KOPT-K1 (cell line): ENCODE measurements around the gene OTOF.

Experiments
- H3K27ac ChIP-seq: fragments of 200-600 bp; sonication (generic); 2 replicates; pipeline ENCODE4 v1.5.1; 2016; ENCODE audit warnings: antibody characterized with exemption, mild to moderate bottlenecking, low read depth, low read length; ENCODE audit not compliant: poor library complexity, severe bottlenecking
- H3K36me3 ChIP-seq: fragments of 200-600 bp; sonication (generic); 2 replicates; pipeline ENCODE4 v1.5.1; 2017; ENCODE audit warnings: antibody characterized with exemption, mild to moderate bottlenecking, low read length, moderate library complexity; ENCODE audit not compliant: insufficient read depth
- H3K9me3 ChIP-seq: fragments of 200-600 bp; sonication (generic); 2 replicates; pipeline ENCODE4 v1.5.1; 2017; ENCODE audit warnings: antibody characterized with exemption, low read length, mild to moderate bottlenecking; ENCODE audit not compliant: insufficient read depth, poor library complexity, severe bottlenecking

The OTOF gene

GRCh38 chr2:26510344-26510973 is 32.5 kb upstream of the OTOF start:
- Histone ChIP-seq H3K27ac (no peak overlapping the region), H3K36me3 (no peaks in the 10 kb centered on the region), H3K9me3 (no peaks in the 10 kb centered on the region)

- Histone ChIP-seq H3K27ac (no peak overlapping the region), H3K9me3 (no peaks in the 10 kb centered on the region), H3K36me3 (no peaks in the 10 kb centered on the region)
Observed at GRCh38 chr2:26509141-26509540, 31.2 kb upstream of the OTOF start.

- no peaks in the 10 kb centered on the region for H3K36me3 ChIP-seq
- no peak overlapping the region for H3K27ac ChIP-seq
- no peaks in the 10 kb centered on the region for H3K9me3 ChIP-seq
Observed at GRCh38 chr2:26507932-26508331, 30.0 kb upstream of the OTOF start.

DNA sequence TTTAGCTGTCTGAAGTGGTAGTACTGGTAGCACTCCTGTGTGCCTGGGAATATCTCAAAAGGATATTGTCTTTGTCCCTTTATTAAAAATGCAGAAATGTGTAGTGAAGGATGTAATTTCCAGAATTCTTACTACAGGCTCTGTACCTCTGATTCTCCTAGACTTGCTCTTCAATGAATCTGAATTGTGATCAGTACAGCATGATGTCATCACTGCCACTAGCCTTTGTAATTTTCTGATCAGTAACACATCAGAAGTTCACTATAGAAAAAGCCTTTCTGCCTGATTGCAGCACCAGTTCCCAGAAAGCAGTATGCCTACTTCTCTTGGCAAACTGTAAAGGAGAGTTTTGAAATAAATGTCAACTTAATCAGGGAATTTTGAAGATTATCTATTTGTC is 29.2 kb upstream of the OTOF start:
- Histone ChIP-seq H3K36me3 (no peaks in the 10 kb centered on the region), H3K9me3 (no peaks in the 10 kb centered on the region), H3K27ac (no peak overlapping the region)

- no peaks in the 10 kb centered on the region for H3K9me3 ChIP-seq
Observed at GRCh38 chr2:26506279-26506678, 28.4 kb upstream of the OTOF start.

DNA sequence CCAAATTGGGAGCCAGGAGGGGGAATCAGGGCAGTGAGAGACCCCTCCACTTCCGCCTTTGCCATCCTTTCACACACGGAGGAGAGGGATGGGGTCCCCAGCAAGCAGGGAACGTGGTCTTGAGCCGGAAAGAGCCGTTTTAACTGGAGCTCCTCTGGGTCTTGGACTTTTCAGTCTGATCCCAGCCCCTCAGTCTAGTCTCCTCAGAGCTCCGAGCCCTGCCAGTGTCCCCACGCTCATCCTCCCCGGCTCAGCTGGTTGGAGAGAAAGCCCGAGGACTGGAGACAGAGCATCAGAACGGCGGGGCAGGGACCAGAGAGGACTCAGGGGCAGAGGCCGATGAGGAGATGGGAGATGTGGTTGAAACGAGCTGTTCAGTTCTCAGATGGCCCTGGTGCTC is 26.1 kb upstream of the OTOF start:
- no peaks in the 10 kb centered on the region for H3K9me3 ChIP-seq
- H3K27ac ChIP-seq, result no peak overlapping the region
- no peaks in the 10 kb centered on the region for H3K36me3 ChIP-seq

More at GRCh38 chr2:26506279-26506678, 28.4 kb upstream of the OTOF start:
- H3K36me3 ChIP-seq, result no peaks in the 10 kb centered on the region
- no peak overlapping the region for H3K27ac ChIP-seq

GRCh38 chr2:26503231-26503880 is 25.4 kb upstream of the OTOF start:
- Histone ChIP-seq H3K9me3 (no peaks in the 10 kb centered on the region), H3K27ac (no peak overlapping the region), H3K36me3 (no peaks in the 10 kb centered on the region)

GRCh38 chr2:26500406-26500805 is 22.5 kb upstream of the OTOF start:
- Histone ChIP-seq H3K9me3 (no peaks in the 10 kb centered on the region), H3K27ac (no peak overlapping the region), H3K36me3 (no peaks in the 10 kb centered on the region)

- Histone ChIP-seq H3K27ac (no peak overlapping the region), H3K36me3 (no peaks in the 10 kb centered on the region), H3K9me3 (no peaks in the 10 kb centered on the region)
Observed at GRCh38 chr2:26495705-26496297, 17.9 kb upstream of the OTOF start.

DNA sequence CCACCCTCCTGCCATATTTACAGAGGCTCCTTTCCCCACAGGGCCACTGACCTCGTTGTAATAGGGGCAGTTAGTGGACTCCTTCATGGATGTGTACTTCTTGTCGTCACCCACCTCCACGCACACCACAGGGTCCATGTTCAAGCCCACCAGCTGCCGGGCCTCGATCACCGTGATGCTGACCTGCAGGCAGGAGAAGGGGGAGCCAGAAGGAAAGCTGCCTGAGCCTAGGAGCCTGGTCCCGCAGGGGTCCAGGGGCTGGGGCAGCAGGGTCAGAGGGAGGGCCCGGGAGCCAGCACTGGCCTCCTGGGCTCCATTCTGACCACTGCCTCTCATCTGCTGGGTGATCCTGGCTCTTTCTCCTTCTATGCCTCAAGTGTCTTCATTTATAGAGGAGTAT is 17.0 kb upstream of the OTOF start:
- Histone ChIP-seq H3K9me3 (no peaks in the 10 kb centered on the region), H3K36me3 (no peaks in the 10 kb centered on the region), H3K27ac (no peak overlapping the region)

DNA sequence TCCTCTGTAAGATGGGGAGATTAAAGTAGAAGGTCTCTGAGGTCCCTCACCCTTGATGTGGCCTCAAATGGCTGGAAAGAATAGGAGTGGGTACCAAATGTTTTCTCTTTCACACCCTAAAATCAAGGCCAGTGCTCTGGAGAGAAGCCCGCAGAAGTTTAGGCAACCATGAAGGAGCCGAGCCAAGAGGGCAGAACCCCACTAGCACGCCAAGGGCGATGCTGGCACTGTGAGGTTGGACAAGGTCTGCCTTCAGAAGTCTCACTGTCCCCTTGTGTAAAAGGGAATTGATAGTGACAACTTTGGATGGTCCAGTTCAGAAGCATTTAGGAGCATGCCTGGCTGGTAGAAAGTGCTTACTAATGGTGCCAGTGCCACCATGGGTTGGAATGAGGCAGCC is 16.3 kb upstream of the OTOF start:
- H3K27ac ChIP-seq, result no peak overlapping the region
- H3K9me3 ChIP-seq, result no peaks in the 10 kb centered on the region
- no peaks in the 10 kb centered on the region for H3K36me3 ChIP-seq

DNA sequence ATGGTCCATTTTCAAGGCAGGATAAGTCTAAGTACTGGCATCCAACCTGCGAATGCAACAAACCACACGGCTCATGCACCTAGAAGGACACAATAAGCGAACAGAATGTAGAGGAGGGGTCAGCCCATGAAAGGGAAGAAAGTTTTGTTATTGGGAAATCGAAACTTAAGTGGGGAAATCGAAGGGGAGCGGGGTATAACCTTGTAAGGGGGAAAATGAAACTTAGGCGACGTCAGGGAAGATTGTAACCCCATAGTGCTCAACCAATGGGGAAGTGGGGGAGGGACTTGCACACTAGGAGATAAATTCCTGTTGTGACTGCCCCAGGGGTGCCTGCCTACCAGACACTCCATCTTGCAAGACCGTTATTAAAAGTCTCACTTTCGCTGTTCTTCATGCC is 15.6 kb upstream of the OTOF start:
- Histone ChIP-seq H3K27ac (no peak overlapping the region), H3K36me3 (no peaks in the 10 kb centered on the region), H3K9me3 (no peaks in the 10 kb centered on the region)

DNA sequence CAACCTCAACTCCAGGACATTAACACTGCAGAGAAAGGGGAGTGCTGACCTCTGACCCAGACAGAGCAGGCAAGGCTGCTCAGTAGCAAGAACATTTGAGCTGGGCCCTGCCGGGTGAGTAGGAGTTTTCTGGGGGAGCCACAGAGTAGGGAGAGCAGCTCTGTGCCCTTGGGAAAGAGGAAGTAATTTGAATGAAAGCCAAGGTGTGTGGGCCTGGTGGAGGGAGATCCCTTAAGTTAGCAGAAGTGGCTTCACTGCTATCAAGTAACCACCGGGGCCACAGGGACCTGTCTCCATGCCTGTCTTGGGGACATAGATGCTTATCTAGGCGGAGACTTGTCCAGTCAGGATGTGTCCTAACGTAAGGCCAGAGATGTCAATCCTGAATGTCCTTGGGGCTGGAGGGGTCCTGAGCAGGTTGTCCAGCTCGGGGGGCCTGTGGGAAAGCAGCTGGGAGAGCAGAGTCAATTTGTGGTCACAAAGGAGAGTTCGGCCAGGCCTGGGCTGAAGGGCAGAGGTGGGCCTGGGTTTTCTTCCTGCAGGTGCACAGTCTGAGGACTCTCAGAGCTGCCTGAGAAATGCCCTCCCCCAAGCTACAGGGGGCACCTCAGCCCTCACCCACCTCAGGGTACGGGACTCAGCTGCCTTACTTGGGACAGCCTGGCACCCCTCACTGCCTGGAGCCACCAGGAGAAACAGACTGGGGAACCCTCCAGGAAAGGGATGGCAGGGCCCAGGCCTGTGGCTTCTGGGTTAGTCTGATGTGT is 15.0 kb upstream of the OTOF start:
- Histone ChIP-seq H3K36me3 (no peaks in the 10 kb centered on the region), H3K9me3 (no peaks in the 10 kb centered on the region), H3K27ac (no peak overlapping the region)

GRCh38 chr2:26491563-26492167 is 13.7 kb upstream of the OTOF start:
- H3K36me3 ChIP-seq, result no peaks in the 10 kb centered on the region
- H3K9me3 ChIP-seq, result no peaks in the 10 kb centered on the region
- H3K27ac ChIP-seq, result no peak overlapping the region

- Histone ChIP-seq H3K27ac (no peak overlapping the region), H3K9me3 (no peaks in the 10 kb centered on the region), H3K36me3 (no peaks in the 10 kb centered on the region)
Observed at GRCh38 chr2:26489213-26489850, 11.4 kb upstream of the OTOF start.
